Spleen (tissue), 7 donors: ENCODE data around the gene PXDN.

Experiments
- POLR2A ChIP-seq, 3 donors: fragments of 450-650 bp; IDR thresholded peaks; one replicate each; pipeline ENCODE4 v1.5.1; 2017; ENCODE audit warnings: antibody characterized with exemption in 3 of 3, mild to moderate bottlenecking in 1 of 3
- POLR2AphosphoS5 ChIP-seq, 3 donors: sonication (generic); formaldehyde crosslinking; IDR thresholded peaks; one replicate each; pipeline ENCODE4 v1.5.1; 2017; ENCODE audit warnings: antibody characterized with exemption in 3 of 3
- TF ChIP-seq, protein P1 (sequence below), 11 experiments: fragments of 200-600 bp in 7 of 11; fragments of 450-650 bp in 4 of 11; sonication (generic) in 4 of 11; IDR thresholded peaks in 8 of 11; conservative IDR thresholded peaks in 3 of 11; 1 replicate in 7 of 11; 2 replicates in 4 of 11; pipeline versions ENCODE4 v1.4.0 to v1.8.0; 2016 to 2021; ENCODE audit warnings: antibody characterized with exemption in 11 of 11, inconsistent platforms in 4 of 11, mild to moderate bottlenecking in 1 of 11
- donor health status: DM: no; HTN: no; CAD: no; lungs with moderate emphysema.
- donor health status: DM: no; HTN: no; CAD: no.
- donor health status: DM: no; HTN: no; CAD: no.

DNA sequence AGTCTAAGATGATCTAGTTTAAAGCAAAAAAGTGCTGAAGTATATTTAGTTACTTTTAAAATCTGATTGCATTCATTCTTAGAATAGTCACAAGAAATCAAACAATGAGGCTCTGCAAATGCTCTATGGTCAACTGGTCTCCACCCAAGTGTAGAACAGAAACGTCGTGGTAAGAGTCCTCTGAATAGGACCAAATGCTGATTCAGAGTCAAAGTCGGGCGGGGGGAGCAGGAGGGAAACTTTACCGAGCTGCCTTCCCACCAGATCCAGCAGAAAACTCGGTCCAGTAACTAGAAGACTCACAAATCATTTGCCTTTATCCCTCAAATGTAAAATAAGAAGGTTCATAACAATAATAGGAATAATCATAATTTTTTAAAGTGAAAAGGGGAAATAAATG, 46.2 kb upstream of the PXDN start:
- TF ChIP-seq, protein P1, sequence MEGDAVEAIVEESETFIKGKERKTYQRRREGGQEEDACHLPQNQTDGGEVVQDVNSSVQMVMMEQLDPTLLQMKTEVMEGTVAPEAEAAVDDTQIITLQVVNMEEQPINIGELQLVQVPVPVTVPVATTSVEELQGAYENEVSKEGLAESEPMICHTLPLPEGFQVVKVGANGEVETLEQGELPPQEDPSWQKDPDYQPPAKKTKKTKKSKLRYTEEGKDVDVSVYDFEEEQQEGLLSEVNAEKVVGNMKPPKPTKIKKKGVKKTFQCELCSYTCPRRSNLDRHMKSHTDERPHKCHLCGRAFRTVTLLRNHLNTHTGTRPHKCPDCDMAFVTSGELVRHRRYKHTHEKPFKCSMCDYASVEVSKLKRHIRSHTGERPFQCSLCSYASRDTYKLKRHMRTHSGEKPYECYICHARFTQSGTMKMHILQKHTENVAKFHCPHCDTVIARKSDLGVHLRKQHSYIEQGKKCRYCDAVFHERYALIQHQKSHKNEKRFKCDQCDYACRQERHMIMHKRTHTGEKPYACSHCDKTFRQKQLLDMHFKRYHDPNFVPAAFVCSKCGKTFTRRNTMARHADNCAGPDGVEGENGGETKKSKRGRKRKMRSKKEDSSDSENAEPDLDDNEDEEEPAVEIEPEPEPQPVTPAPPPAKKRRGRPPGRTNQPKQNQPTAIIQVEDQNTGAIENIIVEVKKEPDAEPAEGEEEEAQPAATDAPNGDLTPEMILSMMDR (IDR thresholded peaks at IDR 0.05 in 8 of 11, conservative IDR thresholded peaks at IDR 0.05 in 3 of 11) = no peak
- TF ChIP-seq POLR2A (IDR thresholded peaks at IDR 0.05) (no peak), POLR2AphosphoS5 (IDR thresholded peaks at IDR 0.05) (no peak)
